Thyroid gland (tissue), 4 donors: ENCODE data around the gene EIF4E3.

ENCODE experiments used
- POLR2A ChIP-seq, 2 donors: fragments of 450-650 bp; IDR thresholded peaks; one replicate each; pipeline ENCODE4 v1.6.1; 2017; ENCODE audit warnings: antibody characterized with exemption in 2 of 2, mild to moderate bottlenecking in 2 of 2, moderate library complexity in 1 of 2
- TF ChIP-seq, protein P1 (sequence below), 6 experiments: fragments of 200-600 bp in 3 of 6; fragments of 450-650 bp in 3 of 6; sonication (generic) in 3 of 6; IDR thresholded peaks; one replicate each; pipeline ENCODE4 v1.5.1; 2016 to 2019; ENCODE audit warnings: antibody characterized with exemption in 6 of 6, mild to moderate bottlenecking in 2 of 6, inconsistent platforms in 1 of 6, moderate library complexity in 1 of 6

DNA sequence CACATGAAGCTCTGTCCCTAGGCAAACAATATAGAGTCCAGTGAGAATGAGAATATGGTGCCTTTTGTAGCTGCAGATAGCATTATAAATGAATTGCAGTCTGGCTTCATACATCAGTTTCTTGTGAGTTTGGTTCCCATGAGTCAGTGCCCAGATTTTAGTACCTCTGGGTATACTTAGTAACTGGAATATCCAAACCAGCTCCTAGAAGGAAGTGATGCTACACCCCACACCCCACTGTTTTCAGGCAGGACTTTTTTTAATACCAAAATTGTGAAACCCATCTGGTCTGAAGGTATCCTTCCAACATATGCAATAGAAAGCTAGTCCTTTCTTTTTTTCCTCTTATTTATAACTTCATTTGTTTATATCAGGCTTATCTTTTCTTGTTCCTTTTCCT is 99.5 kb downstream of the EIF4E3 start:
- TF ChIP-seq, protein P1, sequence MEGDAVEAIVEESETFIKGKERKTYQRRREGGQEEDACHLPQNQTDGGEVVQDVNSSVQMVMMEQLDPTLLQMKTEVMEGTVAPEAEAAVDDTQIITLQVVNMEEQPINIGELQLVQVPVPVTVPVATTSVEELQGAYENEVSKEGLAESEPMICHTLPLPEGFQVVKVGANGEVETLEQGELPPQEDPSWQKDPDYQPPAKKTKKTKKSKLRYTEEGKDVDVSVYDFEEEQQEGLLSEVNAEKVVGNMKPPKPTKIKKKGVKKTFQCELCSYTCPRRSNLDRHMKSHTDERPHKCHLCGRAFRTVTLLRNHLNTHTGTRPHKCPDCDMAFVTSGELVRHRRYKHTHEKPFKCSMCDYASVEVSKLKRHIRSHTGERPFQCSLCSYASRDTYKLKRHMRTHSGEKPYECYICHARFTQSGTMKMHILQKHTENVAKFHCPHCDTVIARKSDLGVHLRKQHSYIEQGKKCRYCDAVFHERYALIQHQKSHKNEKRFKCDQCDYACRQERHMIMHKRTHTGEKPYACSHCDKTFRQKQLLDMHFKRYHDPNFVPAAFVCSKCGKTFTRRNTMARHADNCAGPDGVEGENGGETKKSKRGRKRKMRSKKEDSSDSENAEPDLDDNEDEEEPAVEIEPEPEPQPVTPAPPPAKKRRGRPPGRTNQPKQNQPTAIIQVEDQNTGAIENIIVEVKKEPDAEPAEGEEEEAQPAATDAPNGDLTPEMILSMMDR (IDR thresholded peaks at IDR 0.05) = no peak
- TF ChIP-seq POLR2A (IDR thresholded peaks at IDR 0.05) = no peak
